HG03378 (cell line): ENCODE measurements around the gene SIM2.

Experiments used
- ATAC-seq: cut with Tn5 transposase; IDR thresholded peaks from one replicate; pipeline ENCODE4 v1.9.1; 2021; ENCODE audit warnings: mild to moderate bottlenecking, moderate library complexity; ENCODE audit not compliant: unreplicated experiment

SIM2 gene

DNA sequence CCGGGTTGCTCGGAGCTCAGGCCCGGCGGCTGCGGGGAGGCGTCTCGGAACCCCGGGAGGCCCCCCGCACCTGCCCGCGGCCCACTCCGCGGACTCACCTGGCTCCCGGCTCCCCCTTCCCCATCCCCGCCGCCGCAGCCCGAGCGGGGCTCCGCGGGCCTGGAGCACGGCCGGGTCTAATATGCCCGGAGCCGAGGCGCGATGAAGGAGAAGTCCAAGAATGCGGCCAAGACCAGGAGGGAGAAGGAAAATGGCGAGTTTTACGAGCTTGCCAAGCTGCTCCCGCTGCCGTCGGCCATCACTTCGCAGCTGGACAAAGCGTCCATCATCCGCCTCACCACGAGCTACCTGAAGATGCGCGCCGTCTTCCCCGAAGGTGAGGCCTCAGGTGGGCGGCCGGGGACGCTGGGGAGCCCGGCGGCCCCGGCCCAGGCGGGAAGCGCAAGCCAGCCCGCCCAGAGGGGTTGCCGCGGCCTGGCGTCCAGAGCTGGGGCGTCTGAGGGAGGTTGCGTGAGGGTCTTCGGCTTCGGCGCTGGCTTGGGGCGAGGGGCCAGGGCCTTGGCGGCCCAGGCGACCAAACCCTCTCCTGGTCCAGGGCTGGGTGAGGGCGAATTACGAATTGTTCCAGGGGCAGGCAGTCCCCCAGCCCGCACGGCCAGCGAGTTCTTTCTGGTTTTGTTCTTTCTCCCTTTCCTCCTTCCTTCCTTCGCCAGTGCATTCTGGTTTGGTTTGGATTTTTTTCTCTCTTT is 805 bp downstream of the SIM2 start:
- no peak for ATAC-seq

DNA sequence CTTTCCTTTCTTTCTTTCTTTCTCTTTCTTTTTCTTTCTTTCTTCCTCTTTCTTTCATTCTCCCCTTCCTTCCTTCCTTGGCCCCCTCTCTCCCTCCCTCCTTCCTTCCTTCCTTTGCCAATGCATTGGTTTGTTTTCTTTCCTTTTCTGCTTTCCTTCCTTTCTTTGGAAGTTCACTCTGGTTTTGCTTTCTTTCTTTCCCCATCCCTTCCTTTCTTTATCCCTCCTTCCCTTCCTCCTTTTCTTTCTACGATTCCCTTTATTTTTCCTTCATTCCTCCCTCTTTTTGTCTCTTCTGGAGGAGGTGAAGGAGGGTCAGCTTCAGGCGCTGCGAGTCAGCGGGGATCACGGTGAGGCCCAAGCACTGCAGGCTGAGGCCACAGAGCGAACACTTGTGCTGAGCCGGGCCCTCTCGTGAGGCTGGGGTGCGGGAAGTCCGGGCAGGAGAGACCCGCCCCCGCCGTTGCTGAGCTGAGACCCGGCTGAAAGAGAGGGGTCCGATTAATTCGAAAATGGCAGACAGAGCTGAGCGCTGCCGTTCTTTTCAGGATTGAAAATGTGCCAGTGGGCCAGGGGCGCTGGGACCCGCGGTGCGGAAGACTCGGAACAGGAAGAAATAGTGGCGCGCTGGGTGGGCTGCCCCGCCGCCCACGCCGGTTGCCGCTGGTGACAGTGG is 1.5 kb downstream of the SIM2 start:
- ATAC-seq: no peak

DNA sequence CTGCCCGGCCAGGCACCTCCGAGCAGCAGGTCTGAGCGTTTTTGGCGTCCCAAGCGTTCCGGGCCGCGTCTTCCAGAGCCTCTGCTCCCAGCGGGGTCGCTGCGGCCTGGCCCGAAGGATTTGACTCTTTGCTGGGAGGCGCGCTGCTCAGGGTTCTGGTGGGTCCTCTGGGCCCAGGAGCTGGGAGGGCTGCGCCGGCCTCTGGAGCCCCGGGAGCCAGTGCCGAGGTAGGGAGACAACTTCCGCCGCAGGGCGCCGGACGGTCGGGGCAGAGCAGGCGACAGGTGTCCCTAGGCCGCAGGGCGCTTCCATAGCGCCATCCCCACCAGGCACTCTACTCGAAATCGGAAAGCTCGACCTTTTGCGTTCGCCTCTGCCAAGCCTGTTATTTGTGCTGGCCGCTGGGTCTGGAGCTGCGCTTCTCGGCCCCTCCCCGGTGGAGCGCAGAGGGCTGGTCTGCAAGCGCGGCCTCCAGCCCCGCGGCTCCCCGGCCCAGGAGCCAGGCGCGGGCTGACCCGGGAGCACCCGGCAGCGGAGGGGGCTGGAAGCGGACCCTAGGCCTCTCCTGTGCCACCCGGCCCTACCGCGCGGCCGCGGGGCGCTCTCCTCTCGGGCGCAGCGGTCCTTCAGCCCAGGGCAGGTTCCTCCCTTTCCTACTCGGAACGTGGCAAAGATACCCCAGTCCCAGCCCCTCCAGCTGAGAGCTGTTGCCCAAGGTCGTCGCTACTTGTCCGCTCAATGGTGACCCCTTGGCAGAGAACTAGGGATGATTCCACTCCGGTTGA is 2.2 kb downstream of the SIM2 start:
- no peak for ATAC-seq

DNA sequence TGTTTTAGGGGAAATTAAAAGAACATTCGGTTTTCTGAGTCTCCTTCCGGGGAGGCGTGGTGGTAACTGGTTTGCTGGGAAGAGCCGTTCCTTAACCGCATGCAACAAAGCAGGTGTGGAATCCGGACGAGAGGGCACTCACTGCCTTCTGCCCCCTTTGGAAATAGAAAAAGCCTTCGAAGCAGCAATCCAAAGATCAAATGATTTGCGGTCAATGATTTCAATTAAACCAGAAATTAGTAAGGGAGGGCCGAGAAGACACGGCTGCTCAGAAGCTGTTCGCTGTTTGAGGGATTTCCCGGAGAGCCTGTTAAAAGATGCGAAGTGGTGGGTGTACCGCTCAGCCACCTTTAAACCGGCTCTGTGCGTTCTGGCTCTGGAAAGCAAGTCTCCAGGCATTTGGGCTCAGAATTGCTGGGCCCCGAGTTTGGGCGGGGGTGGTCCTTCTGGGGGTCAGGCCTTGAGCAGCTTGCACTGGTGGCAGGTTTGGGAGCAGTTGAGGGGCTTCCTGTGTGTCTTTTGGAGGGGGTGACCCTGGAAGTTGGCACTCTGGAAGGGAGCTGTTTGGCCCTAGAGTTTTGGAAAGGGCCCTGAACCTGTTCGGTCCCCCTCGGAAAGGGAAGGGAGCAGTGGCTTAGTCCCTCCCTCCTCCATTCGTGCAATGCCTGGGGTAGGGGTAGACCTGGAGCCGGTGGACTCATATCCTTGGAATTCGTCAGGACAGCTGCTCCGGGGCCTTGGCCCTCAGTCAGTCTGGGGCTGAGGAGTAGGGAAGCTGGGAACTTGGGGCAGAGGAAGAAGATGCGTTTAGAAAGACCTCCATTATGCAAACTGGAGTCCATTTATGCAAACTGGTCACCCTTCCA is 3.1 kb downstream of the SIM2 start:
- no peak for ATAC-seq

DNA sequence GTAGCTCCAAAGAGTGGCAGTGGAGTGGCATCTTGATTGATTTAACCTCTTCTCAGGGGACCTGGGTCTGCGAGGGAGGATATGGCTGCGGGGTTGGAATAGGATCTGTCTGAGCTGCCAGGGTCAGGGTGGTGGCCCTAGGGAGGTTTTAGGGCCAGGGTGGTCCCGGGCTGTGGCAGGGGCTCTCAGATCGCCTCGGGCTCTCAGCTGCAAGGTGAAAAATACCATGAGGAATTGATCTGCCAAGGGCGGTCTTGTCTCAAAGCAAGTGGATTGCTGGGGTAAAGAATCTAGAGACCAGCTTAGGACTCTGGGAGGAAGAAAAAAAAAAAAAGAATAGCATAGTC is 3.7 kb downstream of the SIM2 start:
- ATAC-seq: no peak

DNA sequence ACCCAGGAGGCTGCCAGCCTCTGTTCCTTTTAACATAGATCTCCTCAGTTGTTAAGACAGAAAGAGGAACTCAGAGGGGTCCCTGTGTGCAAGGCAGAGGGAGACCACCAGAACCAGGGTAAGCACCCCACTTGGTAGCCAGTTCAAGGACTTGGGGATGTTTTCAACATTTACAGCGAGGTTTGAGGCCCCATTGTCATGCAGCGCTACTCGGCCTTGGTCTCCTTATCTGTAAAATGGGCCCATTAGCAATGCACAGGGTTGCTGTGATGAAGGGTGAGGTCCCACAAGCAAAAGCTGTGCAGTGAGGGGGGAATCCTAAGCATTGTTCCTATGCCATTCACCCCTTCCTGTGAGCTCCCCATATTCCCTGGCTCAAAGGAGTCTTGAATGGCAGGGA is 4.2 kb downstream of the SIM2 start:
- ATAC-seq: no peak

DNA sequence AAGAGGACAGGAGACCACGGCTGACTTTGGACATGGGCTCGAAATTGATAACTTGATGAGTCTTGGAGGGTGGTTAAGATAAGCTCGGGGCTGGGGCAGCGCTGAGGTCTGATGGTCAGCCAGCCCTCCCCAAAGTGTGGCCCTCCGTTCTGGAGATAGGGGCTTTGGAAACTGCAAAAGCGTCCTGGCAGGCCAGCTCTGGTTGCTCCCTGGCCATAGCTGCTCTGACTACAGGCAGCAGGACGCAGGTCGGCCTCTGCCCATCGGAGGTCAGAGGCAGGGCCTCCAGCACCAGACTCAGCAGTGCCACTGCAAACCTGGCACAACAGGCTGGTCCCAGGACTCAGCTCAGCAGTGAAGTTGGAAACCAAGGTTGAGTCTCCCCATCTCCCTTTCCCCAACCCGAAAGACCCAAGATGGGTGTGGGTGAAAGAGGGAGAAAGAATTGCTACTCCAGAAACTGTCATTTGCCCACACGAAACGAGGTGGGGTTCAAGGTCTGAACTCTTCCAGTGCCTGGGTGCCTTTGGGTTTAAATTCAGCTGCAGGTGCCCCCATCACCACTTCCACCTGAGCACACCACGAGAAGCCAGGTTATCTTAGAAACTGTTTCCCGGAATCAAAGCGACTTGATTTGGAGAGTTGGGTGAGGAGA is 4.8 kb downstream of the SIM2 start:
- no peak for ATAC-seq

DNA sequence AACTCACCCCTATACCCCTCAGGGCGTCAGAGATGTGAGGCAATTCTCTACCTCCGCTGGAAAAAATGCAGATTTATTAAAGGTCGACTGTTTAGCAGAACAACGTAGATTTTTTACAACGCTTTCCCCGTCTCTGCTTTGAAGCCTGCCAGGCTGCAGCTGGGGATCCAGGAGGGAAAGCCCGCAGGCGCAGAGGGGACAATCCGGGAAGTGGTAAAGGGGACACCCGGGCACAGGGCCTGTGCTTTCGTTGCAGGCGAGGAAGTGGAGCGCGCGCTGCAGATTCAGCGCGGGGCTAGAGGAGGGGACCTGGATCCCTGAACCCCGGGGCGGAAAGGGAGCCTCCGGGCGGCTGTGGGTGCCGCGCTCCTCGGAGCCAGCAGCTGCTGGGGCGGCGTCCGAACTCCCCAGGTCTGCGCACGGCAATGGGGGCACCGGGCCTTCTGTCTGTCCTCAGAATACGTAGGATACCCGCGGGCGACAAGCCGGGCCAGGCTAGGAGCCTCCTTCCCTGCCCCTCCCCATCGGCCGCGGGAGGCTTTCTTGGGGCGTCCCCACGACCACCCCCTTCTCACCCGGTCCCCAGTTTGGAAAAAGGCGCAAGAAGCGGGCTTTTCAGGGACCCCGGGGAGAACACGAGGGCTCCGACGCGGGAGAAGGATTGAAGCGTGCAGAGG is 5.5 kb downstream of the SIM2 start:
- ATAC-seq: no peak

DNA sequence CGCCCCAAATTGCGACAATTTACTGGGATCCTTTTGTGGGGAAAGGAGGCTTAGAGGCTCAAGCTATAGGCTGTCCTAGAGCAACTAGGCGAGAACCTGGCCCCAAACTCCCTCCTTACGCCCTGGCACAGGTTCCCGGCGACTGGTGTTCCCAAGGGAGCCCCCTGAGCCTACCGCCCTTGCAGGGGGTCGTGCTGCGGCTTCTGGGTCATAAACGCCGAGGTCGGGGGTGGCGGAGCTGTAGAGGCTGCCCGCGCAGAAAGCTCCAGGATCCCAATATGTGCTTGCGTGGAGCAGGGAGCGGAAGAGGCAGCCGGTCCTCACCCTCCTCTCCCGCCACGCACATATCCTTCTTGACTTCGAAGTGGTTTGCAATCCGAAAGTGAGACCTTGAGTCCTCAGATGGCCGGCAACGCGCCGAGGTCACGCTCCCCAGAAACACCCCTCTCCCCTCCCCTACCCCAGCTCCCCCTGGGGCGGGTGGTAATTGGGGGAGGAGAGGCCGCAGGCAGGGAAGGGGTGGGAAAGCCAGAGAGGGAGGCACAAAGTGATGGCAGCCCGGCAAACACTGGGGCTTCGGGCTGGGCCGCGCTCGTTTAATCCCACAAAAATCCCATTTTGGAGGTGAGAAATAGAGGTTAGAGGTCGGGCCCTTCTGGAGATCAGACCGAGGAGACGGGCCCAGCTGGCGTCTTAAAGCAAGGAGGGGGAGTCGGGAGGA is 6.2 kb downstream of the SIM2 start:
- no peak for ATAC-seq

DNA sequence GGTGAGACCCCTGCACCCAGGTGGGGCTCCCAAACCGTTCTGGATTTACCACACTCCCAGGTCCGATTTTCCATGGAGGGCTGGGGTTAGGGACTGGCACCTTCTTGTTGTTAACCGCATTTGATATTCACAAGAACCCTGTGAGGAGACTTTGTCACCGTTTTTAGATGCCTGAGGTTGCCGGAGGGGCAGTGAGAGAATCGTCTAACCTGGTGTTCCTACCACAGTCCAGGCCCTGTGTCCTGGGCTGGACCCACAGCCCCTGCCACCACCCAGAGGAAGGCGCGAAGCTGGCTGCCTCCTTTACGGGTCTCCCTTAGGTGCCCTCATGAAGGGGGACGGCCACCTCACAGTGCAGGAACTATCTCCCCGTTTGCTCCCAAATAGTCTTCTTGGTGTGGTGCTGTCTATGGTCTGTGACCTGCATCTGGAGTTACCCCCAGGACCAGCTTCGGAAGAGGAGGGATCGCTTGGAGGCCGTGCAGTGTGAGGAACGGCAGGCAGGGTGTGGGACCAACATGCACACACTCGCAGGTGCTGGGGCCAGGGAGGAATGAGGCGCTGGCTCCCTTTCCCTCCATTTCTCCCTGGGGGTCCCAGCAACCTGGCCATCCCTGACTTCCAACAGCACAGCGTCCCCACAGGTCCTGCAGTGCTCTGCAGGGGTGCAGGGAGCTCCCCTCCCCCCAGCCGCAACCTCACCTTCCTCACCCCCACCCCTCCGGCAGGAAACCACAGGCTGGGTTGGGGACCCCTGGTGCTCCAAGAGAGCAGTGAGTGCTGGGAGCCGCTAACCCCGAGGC is 7.0 kb downstream of the SIM2 start:
- ATAC-seq: no peak

DNA sequence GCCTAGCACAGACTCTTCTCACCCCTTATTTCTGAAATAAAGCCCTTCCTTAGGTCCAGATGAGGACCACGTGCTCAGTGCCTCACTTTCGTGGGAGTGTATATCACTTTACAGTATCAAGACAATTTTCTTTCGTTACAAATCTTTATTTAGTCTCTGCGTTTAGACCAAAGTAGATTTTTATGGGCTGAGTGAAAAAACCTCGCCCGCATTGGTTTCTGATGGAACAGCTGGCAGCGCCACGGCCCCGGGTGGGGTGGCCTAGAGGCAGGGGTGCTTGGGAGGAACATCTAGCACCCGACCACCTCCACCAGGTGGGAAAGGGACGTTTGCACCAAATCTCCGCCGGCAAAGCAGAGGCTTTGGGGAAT is 7.6 kb downstream of the SIM2 start:
- ATAC-seq: no peak

DNA sequence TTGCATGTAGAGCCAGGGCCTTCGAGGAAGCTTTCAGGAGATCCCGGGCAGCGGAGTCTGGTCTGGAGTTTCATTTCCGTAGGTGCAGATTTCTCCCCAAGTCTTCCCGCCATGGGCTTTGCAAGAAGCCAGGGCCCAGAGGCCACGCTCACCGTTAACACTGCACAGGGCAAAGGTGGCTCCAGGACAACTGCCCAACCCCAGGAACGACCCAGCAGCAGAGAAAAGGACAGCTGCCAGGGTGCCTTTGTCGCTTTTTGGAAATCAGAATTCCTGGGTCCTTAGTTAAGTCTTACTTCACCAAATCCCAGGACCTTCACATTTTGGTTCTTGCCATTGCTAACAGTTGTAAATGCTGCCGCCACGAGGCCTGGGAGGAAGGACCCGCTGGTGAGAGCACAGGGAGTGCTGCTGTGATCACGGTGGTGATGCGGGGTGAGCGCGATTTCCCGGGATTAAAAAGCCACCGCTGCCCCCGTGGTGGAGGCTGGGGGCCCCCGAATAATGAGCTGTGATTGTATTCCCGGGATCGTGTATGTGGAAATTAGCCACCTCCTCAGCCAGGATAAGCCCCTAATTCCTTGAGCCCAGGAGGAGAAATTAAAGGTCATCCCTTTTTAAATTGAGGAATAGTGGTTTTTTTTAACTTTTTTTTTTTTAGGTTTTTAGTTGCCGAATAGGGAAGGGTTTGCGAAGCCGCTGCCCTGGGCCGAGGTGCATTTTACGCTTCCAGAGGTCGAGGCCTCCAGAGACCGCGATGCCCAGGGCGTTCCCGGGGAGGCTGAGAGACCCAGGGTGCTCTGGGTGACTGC is 8.2 kb downstream of the SIM2 start:
- ATAC-seq: no peak

DNA sequence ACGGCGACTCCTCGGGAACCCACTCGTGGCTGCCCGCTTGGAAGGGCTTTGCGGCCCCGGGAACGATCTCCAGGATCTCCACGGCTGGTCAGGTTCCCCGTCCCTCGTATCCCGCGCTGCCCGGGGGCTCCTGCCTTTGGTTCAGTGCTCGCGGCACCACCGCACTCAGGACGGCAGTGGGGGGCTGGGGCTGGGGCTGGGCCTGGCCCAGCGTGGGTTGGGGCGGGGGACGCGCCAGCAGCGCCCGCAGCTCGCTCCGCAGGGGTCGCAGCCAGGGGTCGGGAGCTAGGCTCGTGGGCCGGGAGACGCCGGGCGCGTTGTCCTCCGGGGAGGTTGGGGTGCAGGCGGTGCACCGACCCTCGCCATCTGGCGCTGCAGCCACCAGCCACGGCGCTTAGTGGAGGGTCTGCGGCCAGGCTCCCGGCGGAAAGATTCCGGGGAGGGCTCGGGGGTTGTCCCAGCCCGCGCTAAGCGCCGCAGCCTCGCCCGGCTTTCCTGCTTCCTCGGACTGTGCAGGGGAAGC is 8.9 kb downstream of the SIM2 start:
- no peak for ATAC-seq

DNA sequence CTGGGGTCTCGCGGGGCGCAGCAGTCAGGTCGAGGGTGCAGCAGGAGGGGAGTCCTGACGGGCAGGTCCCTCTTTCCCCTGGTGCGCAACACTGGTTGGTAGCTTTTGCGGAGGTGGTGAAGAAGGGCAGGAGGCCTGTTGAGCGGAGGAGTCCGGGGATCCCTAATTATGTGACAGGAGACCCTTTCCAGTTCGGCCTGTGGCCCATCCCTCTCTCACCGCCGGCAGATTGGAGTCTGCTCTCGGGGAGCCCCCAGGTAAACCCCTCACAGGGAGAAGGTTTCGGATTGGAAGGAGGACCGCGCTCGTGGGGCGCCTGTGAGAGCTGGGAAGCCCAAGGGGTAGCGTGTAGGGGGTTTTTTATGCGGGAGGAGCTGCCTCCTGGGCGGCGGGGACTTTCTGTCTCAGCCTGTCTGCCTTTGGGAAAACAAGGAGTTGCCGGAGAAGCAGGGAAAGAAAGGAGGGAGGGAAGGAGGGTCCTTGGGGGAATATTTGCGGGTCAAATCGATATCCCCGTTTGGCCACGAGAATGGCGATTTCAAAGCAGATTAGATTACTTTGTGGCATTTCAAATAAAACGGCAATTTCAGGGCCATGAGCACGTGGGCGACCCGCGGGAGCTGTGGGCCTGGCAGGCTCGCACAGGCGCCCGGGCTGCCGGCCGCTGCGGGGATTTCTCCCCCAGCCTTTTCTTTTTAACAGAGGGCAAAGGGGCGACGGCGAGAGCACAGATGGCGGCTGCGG is 9.5 kb downstream of the SIM2 start:
- ATAC-seq: no peak

DNA sequence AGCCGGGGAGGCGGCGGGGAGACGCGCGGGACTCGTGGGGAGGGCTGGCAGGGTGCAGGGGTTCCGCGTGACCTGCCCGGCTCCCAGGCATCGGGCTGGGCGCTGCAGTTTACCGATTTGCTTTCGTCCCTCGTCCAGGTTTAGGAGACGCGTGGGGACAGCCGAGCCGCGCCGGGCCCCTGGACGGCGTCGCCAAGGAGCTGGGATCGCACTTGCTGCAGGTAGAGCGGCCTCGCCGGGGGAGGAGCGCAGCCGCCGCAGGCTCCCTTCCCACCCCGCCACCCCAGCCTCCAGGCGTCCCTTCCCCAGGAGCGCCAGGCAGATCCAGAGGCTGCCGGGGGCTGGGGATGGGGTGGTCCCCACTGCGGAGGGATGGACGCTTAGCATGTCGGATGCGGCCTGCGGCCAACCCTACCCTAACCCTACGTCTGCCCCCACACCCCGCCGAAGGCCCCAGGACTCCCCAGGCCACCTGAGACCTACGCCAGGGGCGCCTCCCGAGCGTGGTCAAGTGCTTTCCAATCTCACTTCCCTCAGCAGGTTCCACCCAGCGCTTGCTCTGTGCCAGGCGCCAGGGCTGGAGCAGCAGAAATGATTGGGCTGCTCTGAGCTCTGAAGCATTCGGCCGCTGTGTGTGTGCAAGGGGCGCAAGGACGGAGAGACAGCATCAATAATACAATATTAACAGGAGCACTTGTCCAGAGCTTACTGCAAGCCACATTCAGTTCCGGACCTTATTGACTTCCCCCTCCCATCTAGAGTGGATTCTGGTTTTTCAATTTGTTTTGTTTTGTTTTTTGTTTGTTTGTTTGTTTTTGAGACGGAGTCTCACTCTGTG is 10.3 kb downstream of the SIM2 start:
- no peak for ATAC-seq
